IPS DF 4.7 (cell line): ENCODE measurements around the gene STAT5A.

Experiments
- DNase-seq: peaks from one replicate; pipeline ENCODE4 v3.0.0-alpha.2; 2013; ENCODE audit warnings: low spot score; ENCODE audit errors: extremely low read depth

STAT5A gene

GRCh38 chr17:42266918-42267766, 21.2 kb upstream of the STAT5A start:
- no peak for DNase-seq

- DNase-seq, result no peak
Measured at GRCh38 chr17:42268236-42268635, 20.1 kb upstream of the STAT5A start.

DNA sequence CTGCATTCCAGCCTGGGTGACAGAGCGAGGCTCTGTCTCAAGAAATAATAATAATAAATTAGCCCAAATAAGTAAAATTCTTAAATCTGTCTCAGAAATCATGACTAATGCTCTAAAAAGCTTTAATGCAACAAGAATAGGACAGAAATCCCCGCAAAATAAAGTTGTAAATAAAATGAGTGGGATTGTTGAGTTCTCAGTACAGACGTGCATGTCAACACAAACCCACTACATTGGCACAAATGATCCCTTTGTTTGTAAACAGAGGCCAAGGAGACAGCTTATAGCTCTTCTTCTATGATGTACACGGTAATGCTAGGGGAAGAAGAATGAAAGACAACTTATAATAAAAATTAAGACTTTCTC, 18.1 kb upstream of the STAT5A start:
- no peak for DNase-seq

DNA sequence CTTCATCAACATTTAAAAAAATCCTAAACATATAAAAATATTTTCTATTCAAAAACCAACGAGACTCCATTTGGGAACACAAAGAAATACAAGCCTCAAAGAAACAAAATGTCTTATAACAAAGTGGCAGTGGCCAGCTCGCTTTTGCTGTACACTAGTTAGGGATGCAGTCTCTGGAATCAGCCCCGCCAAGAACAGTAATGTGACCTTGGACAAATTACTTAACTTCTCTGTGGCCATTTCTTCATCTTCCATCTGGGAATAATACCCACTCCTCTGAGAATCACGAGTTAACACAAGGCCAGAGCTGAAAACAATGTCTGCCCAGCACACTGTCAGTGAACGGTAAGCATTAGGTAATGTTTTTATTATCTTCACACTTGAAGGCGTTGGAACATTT, 17.7 kb upstream of the STAT5A start:
- DNase-seq, result no peak

DNA sequence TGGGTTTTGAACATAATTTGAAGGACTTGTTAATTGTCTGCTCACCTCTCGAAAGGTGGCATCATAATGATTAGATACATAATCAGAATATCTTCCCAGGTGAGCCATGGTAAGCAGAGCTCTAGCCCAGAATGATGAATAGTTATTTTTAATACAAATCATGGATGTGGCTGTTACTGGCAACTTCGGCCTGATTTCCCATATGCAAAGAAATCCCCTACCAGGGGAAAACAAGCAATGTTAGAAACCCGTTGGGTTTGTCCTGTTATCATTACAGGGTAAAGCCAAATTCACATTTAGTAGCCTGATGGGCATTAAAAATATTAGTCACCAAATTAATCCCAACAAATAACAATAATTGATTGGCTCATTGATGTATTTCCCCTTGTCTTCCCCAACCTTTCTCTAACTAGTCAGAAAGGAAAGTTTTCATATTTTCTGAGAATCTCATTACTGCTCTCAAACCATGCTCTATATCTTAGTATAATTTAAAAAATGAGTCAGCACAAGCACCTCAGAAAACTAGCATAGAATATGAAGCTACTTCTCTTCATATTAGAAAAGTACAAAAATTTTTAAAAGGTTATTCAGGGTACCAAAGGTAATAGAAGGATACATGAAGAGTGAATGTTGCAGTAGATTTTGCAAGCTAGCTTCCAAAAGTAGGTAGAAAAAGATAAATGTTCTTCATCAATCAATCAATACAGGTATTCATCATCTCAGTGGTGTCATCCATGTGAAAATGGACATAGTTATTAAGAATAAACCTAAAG, 17.1 kb upstream of the STAT5A start:
- no peak for DNase-seq

DNA sequence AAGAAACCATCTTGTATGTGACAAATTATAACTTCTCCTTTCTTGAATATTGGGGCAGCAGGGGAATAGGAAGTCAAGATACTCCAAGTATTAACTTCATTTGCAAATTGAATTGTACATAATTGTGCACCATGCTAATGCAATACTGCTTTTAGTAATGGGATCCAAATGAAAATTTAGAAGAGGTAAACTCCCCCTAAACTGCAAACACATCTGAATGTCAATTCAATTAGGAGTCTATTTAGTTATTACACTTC, 16.6 kb upstream of the STAT5A start:
- DNase-seq, result no peak

DNA sequence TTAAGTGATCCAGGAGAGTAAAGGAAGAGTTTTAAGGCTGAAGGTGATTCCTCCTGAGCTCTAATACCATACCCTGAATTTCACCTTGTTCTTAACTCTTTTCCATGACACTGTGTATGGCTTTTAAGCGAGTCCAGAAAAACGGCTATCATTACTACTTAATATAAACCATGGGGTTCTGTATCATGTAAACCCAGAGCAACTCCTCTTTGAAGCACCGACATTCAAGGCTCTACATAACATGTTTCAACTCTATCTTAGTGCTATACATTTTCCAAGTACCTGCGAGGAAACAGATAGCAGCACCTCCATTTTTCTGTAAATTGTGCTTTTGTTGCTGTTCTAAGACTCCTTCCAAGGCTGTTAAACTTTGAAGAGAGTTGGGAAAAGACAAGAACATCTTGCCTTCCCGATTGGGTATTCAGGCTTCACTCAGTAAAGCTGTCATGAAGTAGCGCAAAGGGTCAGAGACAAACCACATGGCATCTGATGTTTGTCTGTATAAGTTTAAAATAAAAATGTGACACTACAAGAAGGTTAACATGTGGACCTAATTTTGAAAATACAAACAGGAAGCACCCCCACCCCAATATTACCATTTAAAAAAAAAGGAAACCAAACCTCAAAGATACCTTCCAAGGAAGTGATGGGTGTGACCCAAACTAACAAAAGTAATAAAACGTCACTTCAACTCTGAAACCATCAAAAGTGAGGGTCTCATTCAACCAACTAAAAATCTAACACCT, 16.0 kb upstream of the STAT5A start:
- no peak for DNase-seq

DNA sequence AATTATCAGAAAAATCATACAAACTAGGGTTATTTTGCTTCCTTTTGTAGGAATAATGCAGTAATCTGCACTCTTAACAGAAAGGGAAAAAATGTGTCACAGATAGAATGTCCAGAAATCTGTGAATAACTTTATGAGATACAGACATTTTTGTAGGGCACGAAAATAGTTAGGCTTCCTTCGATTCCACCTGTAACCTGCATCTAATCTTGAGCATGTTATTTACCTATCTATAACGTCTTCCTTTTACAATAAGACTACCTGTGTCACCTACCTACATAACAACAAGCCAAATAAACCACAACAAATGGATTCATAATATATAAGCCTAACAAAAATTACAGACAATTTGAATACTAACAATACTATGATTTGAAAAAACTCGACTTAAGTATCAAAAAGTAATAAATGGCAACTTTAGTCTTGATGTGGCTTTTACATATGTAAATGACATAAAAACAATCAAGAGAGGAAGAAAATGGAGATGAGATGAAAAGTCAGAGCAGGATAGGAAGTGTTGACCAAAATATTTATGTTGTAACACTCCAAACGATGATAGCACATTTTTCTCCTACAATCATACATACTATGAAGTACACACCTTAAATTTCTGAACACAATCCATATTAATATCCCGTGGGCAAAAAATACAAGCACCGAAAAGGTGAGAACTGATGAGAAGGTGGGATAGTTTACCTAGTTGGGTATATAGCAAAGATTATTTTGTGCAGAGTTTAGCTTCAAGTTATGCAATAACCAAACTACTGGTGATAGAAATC, 14.6 kb upstream of the STAT5A start:
- no peak for DNase-seq

GRCh38 chr17:42274253-42274542, 14.1 kb upstream of the STAT5A start:
- DNase-seq, result no peak

- DNase-seq, result no peak
Measured at GRCh38 chr17:42274812-42275526, 13.3 kb upstream of the STAT5A start.

DNA sequence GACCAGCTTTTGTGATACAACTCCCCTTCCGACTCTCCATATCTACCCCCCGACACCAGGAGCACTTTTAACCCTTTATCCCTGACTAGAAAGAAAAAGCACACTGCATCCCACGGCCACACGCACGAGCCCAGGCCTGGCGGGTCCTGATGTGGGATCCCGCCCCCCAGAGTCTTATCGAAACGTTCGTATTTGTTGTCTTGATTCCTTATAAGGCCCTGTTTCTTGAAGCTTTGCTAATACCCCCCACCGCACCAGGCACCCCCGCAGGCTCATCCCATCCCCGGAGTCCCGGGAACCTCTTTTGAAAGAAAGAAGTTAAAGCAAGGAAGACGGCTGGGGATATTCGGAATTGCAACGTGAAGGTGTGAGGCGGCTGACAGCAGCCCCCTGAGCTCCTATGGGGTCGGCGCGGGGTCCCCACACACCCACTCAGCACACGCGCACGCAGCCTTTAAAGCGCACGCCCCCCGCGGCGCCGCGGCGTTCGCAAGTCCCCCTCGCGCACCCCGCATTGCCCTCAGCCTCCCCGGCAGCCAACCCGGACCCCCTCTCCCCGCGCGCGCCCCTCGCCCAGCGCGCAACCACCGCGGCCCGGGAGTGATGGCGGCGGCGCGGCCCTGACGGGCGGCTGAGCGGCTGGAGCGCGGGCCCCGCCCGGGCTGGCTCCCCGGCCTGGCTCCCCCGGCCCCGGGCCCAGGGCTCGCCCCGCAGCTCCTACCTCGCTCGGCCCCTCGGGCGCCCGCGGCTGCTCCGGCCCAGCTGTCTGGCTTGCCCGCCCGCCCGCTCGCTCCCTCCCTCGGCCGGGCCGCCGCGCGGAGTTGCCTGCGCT, 12.6 kb upstream of the STAT5A start:
- no peak for DNase-seq

DNA sequence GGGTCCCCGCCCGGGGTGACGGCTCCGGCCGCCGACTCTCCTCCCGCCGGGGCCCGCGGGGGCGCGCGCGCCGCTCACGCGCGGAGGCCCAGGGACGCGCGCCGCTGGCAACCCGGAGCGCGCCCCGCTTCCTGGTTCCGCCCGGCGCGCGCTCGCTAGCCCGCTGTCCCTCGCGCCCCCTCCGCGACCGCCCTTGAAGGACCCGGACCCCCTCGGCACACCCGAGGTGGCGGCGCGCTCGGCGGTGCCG, 12.0 kb upstream of the STAT5A start, which contains the start of gene STAT5B:
TSS of gene STAT5B (minus strand) at position 33 of the 250 bp plus-strand sequence. CDS start 44,264 bp downstream, outside the sequence.
- DNase-seq, result no peak

GRCh38 chr17:42276609-42277341, 11.5 kb upstream of the STAT5A start:
- no peak for DNase-seq

DNA sequence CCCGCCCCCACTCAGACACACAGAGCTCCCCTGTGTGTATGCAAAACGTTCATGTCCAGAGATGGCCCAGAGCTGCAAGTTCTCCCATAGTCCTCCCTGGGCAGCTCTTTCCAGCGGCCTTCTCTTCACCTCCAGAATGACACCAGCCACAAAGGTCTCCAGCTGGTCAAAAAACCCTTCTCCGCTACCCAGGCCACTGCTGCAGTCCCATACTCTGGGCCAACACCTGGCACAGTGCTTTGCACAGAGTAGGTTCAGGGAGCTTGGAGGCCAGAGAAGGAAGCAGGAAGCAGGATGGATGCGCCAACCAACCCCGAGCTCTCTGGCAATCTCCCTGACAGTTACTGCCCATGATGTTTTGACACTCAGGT, 11.0 kb upstream of the STAT5A start:
- DNase-seq, result no peak

- no peak for DNase-seq
Measured at GRCh38 chr17:42279776-42280630, 8.3 kb upstream of the STAT5A start.

DNA sequence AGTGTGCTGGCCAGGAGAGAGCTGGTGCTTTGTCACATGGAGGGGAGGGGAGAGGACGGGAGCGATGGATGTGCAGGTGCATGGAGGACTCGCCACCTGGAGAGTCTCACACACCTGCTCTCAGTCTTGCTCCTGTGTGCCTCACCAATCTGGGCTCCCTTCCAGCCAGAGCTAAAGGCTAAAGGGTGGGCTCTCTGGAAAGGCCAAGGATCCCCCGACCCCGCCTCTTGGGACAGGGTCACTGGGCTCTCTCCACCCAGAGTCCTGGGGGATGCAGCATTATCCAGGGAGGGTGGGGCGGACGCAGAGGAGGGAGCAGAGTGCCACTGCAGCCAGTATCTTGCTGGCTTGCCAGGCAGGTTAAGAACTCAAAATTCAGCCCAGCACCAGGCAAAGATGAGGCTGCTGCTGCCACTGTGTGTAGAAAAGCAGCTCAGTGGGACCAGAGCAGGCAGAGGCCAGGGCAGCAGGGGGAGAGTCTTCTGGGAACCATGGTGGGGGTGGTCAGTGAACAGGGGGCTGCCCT, 6.7 kb upstream of the STAT5A start:
- no peak for DNase-seq

GRCh38 chr17:42282478-42283080, 5.7 kb upstream of the STAT5A start:
- DNase-seq, result no peak
